NCI-H1694 treated with DMSO at 0.1 percent for 48 hours (cell line): ENCODE results near the gene CFP.
"Not testable (repeated sequence)": the region's sequence is repeated elsewhere in the genome, so short reads cannot be mapped to it uniquely, and the experiment has no call there.

Experiments
- DNase-seq: peaks from one replicate; lab custom pipeline; 2025; lab: John Stamatoyannopoulos, UW

CFP gene

DNA sequence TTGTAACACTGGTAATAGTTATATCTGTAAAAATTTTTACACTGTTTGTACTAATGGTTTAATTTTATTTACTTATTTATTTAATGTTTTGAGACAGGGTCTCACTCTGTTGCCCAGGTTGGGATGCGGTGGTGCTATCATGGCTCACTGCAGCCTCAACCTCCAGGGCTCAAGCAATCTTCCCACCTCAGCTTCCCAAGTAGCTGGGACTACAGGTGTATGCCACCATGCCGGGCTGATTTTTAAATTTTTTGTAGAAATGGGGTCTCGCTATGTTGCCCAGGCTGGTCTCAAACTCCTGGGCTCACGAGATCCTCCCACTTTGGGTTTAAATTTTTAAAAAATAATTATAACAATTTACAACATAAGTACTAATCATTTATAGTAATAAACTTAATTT, 26.6 kb downstream of the CFP start:
- DNase-seq: not testable (repeated sequence)

GRCh38 chrX:47597222-47597621, 32.5 kb downstream of the CFP start:
- DNase-seq: no peak

- DNase-seq: no peak
Observed at GRCh38 chrX:47596256-47596655, 33.5 kb downstream of the CFP start.

DNA sequence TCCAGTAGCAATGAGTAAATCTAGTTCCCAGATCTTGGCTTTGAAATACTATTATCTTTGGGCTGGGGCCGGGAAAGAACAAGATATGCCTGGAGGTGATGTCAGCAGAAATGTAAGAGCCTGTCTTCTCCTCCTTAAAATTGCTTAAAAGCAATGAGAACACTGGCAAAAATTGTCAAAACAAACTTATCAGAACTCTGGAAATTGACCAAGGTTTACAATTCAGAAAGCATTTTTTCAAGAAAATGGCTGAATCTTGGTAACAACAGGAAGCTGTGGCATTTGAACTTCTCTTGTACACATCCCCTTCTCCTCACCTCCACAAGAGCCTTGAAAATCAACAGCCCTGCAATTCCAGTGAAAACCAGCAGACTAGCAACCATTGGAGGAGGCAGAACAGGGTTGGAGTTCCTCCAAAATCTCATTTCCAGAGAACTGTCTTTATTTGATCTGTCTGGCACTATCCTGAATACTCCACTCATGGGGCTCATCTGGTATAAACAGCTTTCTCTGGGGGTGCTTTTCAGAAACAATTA, 33.9 kb downstream of the CFP start:
- no peak for DNase-seq

- DNase-seq: no peak
Observed at GRCh38 chrX:47593522-47593921, 36.2 kb downstream of the CFP start.

DNA sequence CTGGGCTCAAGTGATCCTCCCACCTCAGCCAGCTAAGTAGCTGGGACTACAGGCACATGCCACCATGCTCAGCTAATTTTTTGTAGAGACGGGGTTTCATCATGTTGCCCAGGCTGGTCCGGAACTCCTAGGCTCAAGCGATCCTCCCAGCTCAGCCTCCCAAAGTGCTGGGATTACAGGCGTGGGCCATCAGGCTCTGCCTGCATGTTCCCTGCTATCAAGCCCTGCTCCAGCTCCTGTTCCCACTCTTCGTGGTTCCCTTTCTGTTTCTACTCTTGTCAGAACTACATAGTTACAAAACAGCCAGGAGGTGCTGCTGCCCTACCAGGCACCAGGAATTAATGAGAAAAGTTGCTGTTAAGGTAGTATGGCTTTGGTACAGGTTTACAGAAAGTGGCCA, 38.7 kb downstream of the CFP start:
- DNase-seq: no peak

DNA sequence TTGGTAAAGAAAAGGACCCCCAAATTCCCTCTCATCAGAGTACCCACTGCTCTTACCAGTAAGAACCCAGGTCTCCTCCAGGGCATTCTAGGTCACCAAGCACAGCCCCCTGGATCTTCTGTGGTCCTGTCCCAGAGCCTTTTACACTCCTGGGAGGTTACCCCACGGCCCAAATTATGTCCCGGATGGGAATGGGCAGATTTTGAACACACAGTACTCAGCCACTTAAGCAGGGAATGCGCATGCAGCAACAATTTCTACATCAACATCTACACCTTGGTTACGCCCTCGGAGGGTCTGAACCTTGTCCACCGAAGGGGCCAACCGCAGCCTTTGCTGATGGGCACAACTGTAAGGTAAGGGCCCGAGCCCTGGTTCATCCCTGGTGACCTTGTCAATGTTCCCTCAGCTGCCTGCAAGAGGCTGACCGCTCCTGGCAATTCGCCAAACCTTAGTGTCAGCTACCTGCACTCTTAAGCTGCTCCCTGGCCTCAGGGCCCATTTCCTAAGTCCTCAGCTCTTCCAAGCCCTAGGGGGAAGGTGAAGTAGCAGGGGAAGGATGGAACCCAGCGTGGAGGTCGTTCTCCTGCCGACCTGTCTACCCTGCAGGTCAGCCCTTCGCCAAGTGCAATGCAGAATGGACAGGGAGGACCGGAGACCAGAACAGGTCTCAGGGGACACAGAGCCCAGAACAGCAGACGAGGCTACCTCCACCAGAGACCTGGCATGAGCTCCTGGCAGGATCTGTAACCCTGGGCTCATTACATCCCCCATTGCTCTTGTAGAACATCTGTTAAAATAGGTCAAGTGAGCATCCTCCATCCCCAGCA, 41.6 kb downstream of the CFP start:
- no peak for DNase-seq

- DNase-seq: no peak
Observed at GRCh38 chrX:47587091-47587891, 42.4 kb downstream of the CFP start.

DNA sequence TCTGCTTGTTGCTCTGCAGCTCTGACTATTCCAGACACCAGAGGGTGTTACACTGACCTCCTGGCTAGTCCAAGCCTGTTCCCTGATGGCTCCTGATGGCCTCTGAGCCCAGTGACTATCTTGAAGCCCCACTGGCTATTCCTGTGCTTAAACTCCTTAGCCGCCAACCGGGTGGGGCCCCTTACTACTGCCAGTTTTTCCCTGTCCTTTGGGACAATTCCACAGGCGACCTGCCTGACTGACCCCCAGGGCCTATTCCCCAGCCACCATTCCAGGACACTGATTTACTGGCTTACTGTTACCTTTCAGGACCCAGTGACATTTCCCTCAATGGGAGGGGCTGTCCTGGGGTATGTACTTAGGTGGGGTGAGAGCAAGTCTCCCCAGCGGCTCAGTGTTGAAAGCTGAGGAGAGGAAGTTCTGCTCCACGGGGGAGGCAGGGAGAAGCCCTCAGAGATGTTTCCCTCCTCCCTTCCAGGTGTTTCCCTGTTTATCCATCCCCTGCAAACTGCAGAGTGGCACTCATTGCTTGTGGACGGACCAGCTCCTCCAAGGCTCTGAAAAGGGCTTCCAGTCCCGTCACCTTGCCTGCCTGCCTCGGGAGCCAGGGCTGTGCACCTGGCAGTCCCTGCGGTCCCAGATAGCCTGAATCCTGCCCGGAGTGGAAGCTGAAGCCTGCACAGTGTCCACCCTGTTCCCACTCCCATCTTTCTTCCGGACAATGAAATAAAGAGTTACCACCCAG, 43.5 kb downstream of the CFP start:
- no peak for DNase-seq

- no peak for DNase-seq
Observed at GRCh38 chrX:47585273-47585672, 44.5 kb downstream of the CFP start.

- no peak for DNase-seq
Observed at GRCh38 chrX:47584714-47585113, 45.0 kb downstream of the CFP start.

DNA sequence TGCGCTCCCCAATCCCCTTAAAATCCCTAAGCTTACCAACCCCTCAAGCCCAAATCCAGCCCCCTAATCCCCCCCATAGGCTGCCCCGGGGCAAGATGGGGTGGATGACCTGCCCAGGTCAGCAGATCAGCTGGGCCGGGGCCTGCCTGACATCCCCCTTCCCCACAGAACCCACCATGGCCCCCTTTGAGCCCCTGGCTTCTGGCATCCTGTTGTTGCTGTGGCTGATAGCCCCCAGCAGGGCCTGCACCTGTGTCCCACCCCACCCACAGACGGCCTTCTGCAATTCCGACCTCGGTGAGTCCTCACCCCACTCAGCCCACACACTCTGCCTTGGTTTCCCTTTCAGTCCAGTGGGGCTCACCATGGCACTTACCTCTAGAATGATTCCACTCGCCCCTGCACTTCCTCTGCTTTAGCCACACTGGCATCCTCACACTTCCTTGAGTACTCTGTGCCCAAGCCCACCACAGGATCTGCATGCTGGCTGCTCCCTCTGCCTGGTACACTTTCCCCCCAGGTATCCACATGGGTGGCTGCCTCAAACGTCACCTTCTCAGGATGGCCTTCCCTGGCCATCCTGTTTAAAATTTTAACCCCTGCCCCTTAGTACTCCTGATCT, 46.4 kb downstream of the CFP start:
- no peak for DNase-seq

GRCh38 chrX:47581731-47582647, 47.7 kb downstream of the CFP start, which contains the start of gene TIMP1:
TSS of gene TIMP1 (plus strand) at chrX:47582436. CDS start at chrX:47583416, 980 bp downstream.
- DNase-seq: no peak

GRCh38 chrX:47579537-47579936, 50.2 kb downstream of the CFP start:
- DNase-seq: no peak

- DNase-seq: no peak
Observed at GRCh38 chrX:47578692-47579091, 51.0 kb downstream of the CFP start.

- no peak for DNase-seq
Observed at GRCh38 chrX:47577901-47578300, 51.8 kb downstream of the CFP start.

- DNase-seq: no peak
Observed at GRCh38 chrX:47577424-47577823, 52.3 kb downstream of the CFP start.

GRCh38 chrX:47576021-47576898, 53.5 kb downstream of the CFP start:
- no peak for DNase-seq

DNA sequence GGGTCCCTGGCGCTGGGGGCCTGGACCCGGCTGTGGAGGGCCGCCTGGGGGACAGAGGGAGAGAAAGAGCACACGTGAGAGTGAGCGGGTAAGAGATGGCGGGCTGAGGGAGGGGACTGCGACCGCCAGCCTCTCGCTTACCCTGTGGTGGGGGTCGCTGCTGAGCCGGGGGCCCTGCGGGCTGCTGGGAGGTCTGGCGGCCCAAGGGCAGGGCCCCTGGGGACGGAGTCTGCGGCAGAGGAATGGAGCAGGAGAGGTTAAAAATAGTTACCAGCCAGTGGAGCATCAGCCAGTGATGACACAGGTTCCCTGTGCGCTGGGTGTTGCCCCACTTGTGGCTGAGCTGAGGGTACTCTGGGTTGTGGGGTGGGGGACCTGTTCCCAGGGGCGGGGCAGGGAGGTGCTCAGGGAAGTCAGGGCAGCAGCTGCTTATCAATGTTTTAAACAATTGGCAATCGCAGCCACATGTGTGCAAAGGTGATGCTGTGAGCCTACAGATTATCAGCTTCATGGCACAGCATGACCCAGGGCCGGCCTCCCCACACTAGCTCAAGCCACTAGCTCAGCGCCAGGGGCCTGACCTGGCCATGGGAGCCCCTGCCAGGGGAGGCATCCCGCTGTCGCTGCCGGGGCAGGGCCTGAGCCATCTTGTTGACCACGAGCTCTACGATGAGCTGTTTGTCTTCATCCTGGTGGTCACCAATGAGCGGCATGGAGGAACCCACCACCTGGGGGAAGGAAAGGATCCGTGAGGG, 55.0 kb downstream of the CFP start:
- DNase-seq: no peak
